AG20443 (cell line): ENCODE data around the gene ANKRD1.
"Not testable (repeated sequence)": the region's sequence is repeated elsewhere in the genome, so short reads cannot be mapped to it uniquely, and the experiment has no call there.

ENCODE experiments used
- DNase-seq: peaks from one replicate; pipeline ENCODE4 v3.0.0; 2012; ENCODE audit warnings: low spot score, mixed read lengths

Gene ANKRD1

GRCh38 chr10:90912174-90912573, 8.7 kb downstream of the ANKRD1 start:
- no peak for DNase-seq

DNA sequence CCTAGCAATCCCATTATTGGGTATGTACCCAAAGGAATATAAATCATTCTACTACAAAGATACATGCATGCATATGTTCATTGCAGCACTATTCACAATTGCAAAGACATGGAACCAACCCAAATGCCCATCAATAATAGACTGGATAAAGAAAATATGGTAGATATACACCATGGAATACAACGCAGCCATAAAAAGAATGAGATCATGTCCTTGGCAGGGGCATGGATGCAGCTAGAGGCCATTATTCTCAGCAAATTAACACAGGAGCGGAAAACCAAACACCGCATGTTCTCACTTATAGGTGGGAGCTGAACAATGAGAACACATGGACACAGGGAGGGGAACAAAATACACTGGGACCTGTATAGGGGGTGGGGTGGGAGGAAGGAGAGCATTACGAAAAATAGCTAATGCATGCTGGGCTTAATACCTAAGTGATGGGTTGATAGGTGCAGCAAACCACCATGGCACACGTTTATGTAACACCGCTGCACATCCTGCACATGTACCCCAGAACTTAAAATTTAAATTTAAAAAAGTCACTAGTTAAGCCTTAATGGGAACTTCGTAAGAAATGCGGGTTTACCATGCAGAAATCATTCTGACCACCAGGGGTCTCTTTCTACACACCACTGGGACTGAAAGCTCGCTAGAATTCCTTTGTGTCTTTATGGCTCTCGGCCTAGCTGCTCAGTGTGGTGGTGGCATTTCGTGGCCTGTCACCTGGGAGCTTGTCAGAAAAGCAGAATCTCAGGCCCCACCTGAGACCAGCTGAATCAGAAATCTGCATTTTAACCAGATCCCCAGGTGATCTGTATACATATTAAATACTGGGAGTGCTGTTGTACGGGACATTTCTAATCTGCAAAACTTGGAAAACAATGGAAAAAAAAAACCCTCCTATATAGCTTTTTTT, 9.5 kb downstream of the ANKRD1 start:
- DNase-seq = peak; percentile 73

DNA sequence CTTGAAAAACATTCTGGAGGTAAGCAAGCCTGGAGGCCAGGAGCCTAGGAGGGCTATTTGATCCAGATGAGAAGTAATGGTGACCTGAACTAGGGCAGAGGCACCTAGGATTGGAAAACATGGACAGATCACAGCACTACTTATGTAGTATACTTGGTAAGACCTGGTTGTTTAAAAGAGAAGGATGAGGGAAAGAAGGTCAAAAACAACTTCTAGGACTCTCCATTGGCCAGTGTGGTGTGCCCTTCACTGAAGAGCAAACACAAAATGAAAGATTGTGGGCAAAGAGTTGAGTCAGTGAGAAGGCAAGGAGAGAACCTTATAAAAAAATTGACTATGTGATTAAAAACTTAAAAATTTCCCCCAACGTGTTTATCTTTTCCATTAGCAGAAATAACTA, 14.3 kb downstream of the ANKRD1 start:
- DNase-seq = no peak

GRCh38 chr10:90905925-90906324, 15.0 kb downstream of the ANKRD1 start:
- no peak for DNase-seq

GRCh38 chr10:90896916-90897315, 24.0 kb downstream of the ANKRD1 start:
- DNase-seq = not testable (repeated sequence)

DNA sequence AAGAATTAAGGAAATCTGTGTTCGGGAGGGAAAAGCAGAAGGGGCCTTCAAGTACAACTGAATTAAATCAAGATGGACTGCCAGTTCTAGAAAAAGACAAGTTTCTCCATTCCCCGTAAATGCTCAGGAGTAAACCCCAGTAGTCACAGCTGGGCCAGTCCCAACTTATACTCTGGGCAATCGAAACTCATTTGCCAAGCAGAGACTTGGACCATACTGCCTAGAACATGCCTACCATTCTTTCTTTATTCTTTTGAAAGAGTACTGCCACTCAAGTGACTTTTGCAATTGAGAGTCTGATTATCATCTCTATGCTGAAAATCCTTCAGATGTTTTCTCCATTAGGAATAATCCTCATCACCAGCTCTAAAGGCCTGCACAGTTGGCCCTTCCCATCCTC, 27.7 kb downstream of the ANKRD1 start:
- no peak for DNase-seq

DNA sequence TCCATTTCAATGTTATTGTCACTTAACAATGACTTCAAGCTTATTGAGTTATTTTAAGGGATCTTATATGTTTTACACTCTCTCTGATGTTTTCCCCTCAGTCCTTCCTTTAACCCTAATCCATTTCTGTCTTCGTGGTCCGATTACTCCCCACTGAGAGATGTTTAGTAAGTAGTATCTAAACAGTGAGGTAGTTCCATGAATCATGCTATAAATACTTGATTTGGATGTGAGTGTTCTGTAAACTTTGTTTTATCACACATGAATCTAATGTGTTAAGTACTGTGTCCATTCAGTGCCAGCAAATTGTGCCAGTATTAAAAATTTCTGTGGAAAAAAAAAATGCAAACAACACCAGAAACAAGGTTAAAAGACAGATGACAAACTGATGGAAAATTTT, 30.5 kb downstream of the ANKRD1 start:
- no peak for DNase-seq

GRCh38 chr10:90889636-90890035, 31.3 kb downstream of the ANKRD1 start:
- no peak for DNase-seq

- DNase-seq = no peak
Measured at GRCh38 chr10:90888387-90888786, 32.5 kb downstream of the ANKRD1 start.

DNA sequence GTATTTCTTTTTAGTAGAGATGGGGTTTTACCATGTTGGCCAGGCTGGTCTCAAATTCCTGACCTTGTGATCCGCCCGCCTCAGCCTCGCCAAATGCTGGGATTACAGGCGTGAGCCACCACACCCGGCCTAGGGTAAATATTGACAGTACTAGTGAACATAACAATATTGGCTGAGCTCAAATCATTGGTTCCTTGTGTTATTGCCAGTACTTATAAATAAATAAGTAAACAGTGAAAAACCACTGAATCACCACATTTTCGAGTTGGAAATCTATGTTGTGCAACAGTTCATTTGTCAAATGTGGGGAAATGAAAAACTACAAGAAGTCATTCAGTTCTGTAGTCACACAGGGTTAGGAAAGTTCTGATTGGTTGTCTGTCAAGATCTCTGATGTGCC, 33.3 kb downstream of the ANKRD1 start:
- no peak for DNase-seq

GRCh38 chr10:90885176-90885575, 35.7 kb downstream of the ANKRD1 start:
- DNase-seq = peak; percentile 65

- peak; percentile 39 for DNase-seq
Measured at GRCh38 chr10:90884431-90884830, 36.5 kb downstream of the ANKRD1 start.

DNA sequence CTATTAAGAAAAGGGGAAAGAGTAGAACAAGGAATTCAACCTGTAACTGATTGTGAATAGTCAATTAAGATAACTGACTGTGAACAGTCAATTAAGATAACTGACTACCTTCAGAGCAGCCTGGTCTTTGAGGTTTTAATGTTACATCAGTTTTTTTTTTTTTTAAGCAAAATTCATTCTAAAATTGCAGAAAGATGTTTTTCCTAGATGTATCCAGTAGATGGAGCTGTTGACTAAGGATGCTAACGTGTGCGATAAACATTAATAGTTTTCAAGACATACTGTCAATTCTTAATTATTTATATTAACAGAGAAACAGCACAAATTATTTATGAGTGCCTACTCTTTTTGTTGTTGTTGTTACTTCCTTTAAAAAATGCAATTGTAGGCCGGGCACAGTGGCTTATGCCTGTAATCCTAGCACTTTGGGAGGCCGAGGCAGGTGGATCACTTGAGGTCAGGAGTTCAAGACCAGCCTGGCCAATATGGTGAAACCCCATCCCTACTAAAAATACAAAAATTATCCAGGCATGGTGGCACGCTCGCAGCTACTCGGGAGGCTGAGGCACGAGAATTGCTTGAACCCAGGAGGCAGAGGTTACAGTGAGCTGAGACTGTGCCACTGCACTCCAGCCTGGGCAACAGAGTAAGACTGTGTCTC, 40.7 kb downstream of the ANKRD1 start:
- DNase-seq = peak; percentile 34

DNA sequence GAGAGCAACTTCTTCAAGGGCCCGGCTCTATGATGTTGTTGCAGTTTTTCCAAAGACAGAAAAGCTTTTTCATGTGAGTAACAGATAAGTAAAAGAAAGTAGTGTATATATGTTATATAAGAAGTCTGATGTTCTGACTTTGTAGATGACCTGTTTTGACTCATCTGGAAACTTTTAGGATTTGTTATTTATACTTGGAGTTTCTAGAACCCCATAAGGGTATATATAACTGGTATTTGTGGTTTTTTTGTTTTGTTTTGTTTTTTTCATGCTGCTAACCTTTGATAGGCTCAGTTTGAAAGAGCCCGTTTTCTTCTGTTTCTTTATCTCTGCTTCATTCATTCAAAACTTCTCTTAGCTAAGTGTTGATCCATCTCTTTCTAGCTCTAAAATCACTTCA, 41.8 kb downstream of the ANKRD1 start:
- DNase-seq = no peak

- DNase-seq = no peak
Measured at GRCh38 chr10:90872648-90873020, 48.3 kb downstream of the ANKRD1 start.

DNA sequence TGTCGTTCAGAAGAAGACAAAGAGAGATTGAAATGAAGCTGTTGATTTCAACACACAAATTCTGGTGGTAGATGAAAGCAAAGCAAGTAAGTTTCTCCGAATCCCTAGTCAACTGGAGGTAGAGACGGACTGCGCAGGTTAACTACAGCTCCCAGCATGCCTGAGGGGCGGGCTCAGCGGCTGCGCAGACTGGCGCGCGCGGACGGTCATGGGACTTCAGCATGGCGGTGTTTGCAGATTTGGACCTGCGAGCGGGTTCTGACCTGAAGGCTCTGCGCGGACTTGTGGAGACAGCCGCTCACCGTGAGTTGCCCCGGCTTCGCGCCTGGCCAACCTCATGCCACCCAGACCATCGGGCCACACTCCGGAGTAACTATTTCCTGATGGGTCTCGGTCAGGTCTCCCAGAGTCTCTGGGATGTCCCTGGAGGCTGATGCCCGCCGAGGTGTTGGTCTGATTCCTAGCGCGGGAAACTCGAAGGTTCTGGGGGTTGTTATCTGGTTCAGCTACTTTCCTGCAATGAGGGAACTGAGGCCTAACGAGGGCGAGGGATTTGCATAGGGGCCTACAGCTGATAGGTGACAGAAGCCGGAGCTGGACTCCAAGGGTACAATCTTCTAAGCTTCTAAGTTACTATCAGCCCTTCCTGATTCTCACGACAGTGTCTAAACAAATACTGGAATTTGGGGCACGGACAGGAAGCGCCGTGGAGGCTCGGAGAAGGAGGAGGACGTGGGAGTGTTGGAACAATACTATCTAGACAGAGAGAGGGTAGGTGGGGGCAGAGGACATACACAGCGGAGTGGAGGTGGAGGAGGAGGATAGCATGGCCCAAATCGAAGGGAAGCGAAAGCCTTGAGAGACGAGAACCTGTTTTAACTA, 48.9 kb downstream of the ANKRD1 start, which contains the start of gene RPP30:
RPP30 (plus strand) TSS at position 209 of the 882 bp plus-strand sequence; CDS start at position 222, 13 bp downstream.
- peak; percentile 97 for DNase-seq

DNA sequence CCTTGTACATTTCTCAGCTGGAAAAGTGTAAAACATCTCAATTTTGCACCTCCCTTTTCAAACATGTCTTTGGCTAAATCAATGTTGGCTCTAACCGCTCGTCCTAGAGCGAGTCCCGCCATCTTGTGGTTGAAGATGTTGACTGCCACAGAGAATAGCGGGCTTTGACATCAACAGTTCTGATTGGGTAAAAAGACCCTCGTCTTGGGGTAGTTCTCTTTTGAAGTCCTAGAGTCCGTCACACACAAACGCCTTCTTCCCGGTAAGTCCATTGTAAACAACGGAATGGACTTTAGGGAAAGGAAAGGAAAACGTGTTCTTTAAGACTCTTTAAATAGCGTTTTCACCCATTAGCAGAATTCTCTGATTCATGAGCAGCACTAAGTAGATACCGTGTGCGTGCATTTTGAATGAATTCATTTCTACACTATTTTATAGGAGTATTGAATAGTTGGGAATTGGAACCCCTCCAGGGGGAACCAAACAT, 49.6 kb downstream of the ANKRD1 start:
- peak; percentile 54 for DNase-seq

- DNase-seq = no peak
Measured at GRCh38 chr10:90866050-90866598, 54.8 kb downstream of the ANKRD1 start.

DNA sequence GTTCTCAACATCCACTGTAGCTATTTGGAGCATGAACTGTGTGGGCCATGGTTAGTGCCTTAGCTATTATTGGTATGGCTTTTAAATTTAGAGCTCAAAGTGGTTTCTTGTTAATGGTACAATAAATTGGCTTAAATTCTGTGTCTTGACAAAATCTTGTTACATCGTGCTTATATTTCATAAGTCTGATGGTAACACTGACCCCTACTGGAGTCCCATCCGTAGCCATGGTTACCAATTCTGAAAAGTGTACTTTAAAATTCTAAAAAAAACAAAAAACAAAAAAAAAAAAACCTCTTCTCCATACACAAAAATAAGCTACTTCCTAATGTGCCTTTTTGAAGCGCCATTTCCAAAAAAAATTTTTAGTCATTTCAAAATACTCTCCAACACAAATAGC, 55.5 kb downstream of the ANKRD1 start:
- peak; percentile 43 for DNase-seq

DNA sequence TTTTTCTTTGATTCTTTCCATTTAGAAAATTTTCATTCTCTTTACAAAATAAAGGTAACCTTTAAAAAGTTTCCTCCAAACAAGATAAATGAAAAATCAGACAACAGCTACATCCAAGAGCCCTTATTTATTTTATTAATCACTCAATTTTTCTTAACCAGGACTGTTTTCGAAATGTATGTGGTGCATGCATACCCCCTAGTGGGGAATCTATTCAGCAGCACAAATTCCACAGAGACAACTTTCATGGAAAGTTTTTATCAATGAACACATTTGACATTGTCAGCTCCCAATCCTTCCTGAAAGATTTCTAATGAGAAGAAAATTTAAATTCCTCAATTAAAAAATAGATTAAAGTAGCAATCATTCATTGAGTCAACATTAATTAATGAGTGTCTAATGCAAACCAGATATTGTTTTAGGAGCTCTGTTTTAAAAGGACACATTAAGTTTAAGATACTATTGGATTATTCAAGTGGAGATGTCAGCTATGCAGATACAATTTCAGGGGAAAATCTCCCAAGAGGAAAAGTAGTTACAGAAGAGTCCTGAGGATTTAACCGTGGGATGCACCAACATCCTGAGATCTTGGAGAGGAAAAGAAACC, 57.9 kb downstream of the ANKRD1 start:
- DNase-seq = peak; percentile 45
